ENCODE measurements around the gene ZSCAN1.

The ZSCAN1 gene

GRCh38 chr19:58044391-58044790 lies 10.6 kb downstream of the ZSCAN1 start:
- no peaks in the 10 kb centered on the region for H4K20me1 ChIP-seq (ENCODE audit: insufficient read depth, low read length, poor library complexity, severe bottlenecking)
- no peaks in the 10 kb centered on the region for H3K27me3 ChIP-seq (ENCODE audit: insufficient read depth, low read length, poor library complexity, severe bottlenecking)
- H3K79me2 ChIP-seq (ENCODE audit: insufficient read depth, low read length), result no peaks in the 10 kb centered on the region
- no peaks in the 10 kb centered on the region for H3K36me3 ChIP-seq (ENCODE audit: insufficient read depth, low read length)
- H3K9me2 ChIP-seq (replicated peaks; ENCODE audit: low read depth, low read length), result no peaks in the 10 kb centered on the region
- H3K4me1 ChIP-seq (ENCODE audit: insufficient read depth, low read length, poor library complexity, severe bottlenecking), result no peaks in the 10 kb centered on the region
- H3K4me2 ChIP-seq (ENCODE audit: low read depth, low read length, poor library complexity, severe bottlenecking), result no peak overlapping the region
- H2AFZ ChIP-seq (ENCODE audit: low read length), result no peak overlapping the region
- no peak for TF ChIP-seq CTCF (conservative IDR thresholded peaks at IDR 0.05; ENCODE audit: low read length)
- TF ChIP-seq EZH2phosphoT487 (IDR thresholded peaks at IDR 0.05; ENCODE audit: borderline replicate concordance), result no peak
- H3K4me3 ChIP-seq (ENCODE audit: low read length, poor library complexity, severe bottlenecking), result no peak overlapping the region
- H3K9me3 ChIP-seq (ENCODE audit: insufficient read depth, low read depth, low read length), result peaks cover 23% of the 10 kb centered on the region; the same call in 1 of the 2 replicates
- H3K9ac ChIP-seq (ENCODE audit: low read depth, low read length, poor library complexity, severe bottlenecking), result no peak overlapping the region
- no peaks in the 10 kb centered on the region for H3F3A ChIP-seq (ENCODE audit: low read depth)

GRCh38 chr19:58044886-58045285 lies 11.1 kb downstream of the ZSCAN1 start:
- Histone ChIP-seq H3K79me2 (ENCODE audit: insufficient read depth, low read length) (no peaks in the 10 kb centered on the region), H3K4me3 (ENCODE audit: low read length, poor library complexity, severe bottlenecking) (no peak overlapping the region), H3F3A (ENCODE audit: low read depth) (no peaks in the 10 kb centered on the region), H2AFZ (ENCODE audit: low read length) (no peak overlapping the region), H3K9me2 (replicated peaks; ENCODE audit: low read depth, low read length) (no peaks in the 10 kb centered on the region), H3K4me1 (ENCODE audit: insufficient read depth, low read length, poor library complexity, severe bottlenecking) (no peaks in the 10 kb centered on the region), H3K36me3 (ENCODE audit: insufficient read depth, low read length) (no peaks in the 10 kb centered on the region), H3K9ac (ENCODE audit: low read depth, low read length, poor library complexity, severe bottlenecking) (no peak overlapping the region), H4K20me1 (ENCODE audit: insufficient read depth, low read length, poor library complexity, severe bottlenecking) (no peaks in the 10 kb centered on the region), H3K9me3 (ENCODE audit: insufficient read depth, low read depth, low read length) (peaks cover 27% of the 10 kb centered on the region; the same call in 1 of the 2 replicates), H3K27me3 (ENCODE audit: insufficient read depth, low read length, poor library complexity, severe bottlenecking) (no peaks in the 10 kb centered on the region), H3K4me2 (ENCODE audit: low read depth, low read length, poor library complexity, severe bottlenecking) (no peak overlapping the region)
- TF ChIP-seq EZH2phosphoT487 (IDR thresholded peaks at IDR 0.05; ENCODE audit: borderline replicate concordance) (no peak), CTCF (conservative IDR thresholded peaks at IDR 0.05; ENCODE audit: low read length) (no peak)

- Histone ChIP-seq H3K27me3 (ENCODE audit: insufficient read depth, low read length, poor library complexity, severe bottlenecking) (no peaks in the 10 kb centered on the region), H3K4me3 (ENCODE audit: low read length, poor library complexity, severe bottlenecking) (no peak overlapping the region), H3K4me2 (ENCODE audit: low read depth, low read length, poor library complexity, severe bottlenecking) (no peak overlapping the region), H3K9me2 (replicated peaks; ENCODE audit: low read depth, low read length) (no peaks in the 10 kb centered on the region), H4K20me1 (ENCODE audit: insufficient read depth, low read length, poor library complexity, severe bottlenecking) (no peaks in the 10 kb centered on the region), H3K4me1 (ENCODE audit: insufficient read depth, low read length, poor library complexity, severe bottlenecking) (no peaks in the 10 kb centered on the region), H3K36me3 (ENCODE audit: insufficient read depth, low read length) (no peaks in the 10 kb centered on the region), H2AFZ (ENCODE audit: low read length) (no peak overlapping the region), H3F3A (ENCODE audit: low read depth) (no peaks in the 10 kb centered on the region), H3K9ac (ENCODE audit: low read depth, low read length, poor library complexity, severe bottlenecking) (no peak overlapping the region), H3K9me3 (ENCODE audit: insufficient read depth, low read depth, low read length) (peaks cover 23% of the 10 kb centered on the region; the same call in 1 of the 2 replicates), H3K79me2 (ENCODE audit: insufficient read depth, low read length) (no peaks in the 10 kb centered on the region)
- TF ChIP-seq EZH2phosphoT487 (IDR thresholded peaks at IDR 0.05; ENCODE audit: borderline replicate concordance) (no peak), CTCF (conservative IDR thresholded peaks at IDR 0.05; ENCODE audit: low read length) (no peak)
These were observed 11.7 kb downstream of the ZSCAN1 start for GRCh38 chr19:58045411-58046050.
